ENCODE data around the gene GOLGA1.

GRCh38 chr9:124855944-124856765 lies 84.7 kb downstream of the GOLGA1 start:
- no peak for TF ChIP-seq GATA3 (IDR thresholded peaks at IDR 0.05; ENCODE audit: low read depth, low read length)
- TF ChIP-seq GATA2 (IDR thresholded peaks at IDR 0.05; ENCODE audit: low read depth, low read length): no peak
